ENCODE measurements around the gene SMAD4. TPM values are rescaled to one million over a fixed set of nuclear protein-coding genes. Genes with fewer than 3 reads are reported as not detected.

Gene SMAD4
- total RNA-seq, 1 donor from 2014 or later = 152 TPM

GRCh38 chr18:51133580-51134160, 103.7 kb downstream of the SMAD4 start:
- no peak overlapping the region for H3K4me3 Mint-ChIP-seq
- H3K27ac Mint-ChIP-seq = no peak overlapping the region
- no peaks in the 10 kb centered on the region for H3K9me3 Mint-ChIP-seq
- H3K27me3 Mint-ChIP-seq (ENCODE audit: low read depth) = no peaks in the 10 kb centered on the region
- H3K36me3 Mint-ChIP-seq = no peaks in the 10 kb centered on the region
- H3K4me1 Mint-ChIP-seq = no peaks in the 10 kb centered on the region
- no peak for DNase-seq (ENCODE audit: low spot score in 2 of 2, unreplicated experiment in 2 of 2)
- no peak for TF ChIP-seq CTCF (IDR thresholded peaks at IDR 0.05; ENCODE audit: unreplicated experiment)

Other genes with a start within 250 kb of the SMAD4 start
- gene MRO, start 210.2 kb upstream of the SMAD4 start, total RNA-seq = 0.18 to 0.40 TPM (median 0.29 TPM) in 3 replicates
- 32.8 to 37.3 TPM (median 35.8 TPM) in 3 replicates for gene ME2, start 151.1 kb upstream of the SMAD4 start, total RNA-seq
- gene ELAC1, start 62.2 kb upstream of the SMAD4 start, total RNA-seq = 8.2 to 9.5 TPM (median 8.2 TPM) in 3 replicates
- gene MEX3C, start 167.5 kb downstream of the SMAD4 start, total RNA-seq = 88.9 to 94.2 TPM (median 92.5 TPM) in 3 replicates